Mesenchymal stem cell (in vitro differentiated cells and primary cell): ENCODE data around the gene MACROD2.

Experiments
- DNase-seq: peaks from one replicate; pipeline ENCODE4 v3.0.0-alpha.2; 2013
- H2AFZ ChIP-seq: one replicate; pipeline ENCODE4 v1.6.1; 2013; ENCODE audit warnings: low read depth, mild to moderate bottlenecking, control low read depth, inconsistent platforms, low read length, moderate library complexity
- H2AK5ac ChIP-seq: 2 replicates; pipeline ENCODE4 v1.6.1; 2013; ENCODE audit warnings: low read length, moderate library complexity, mild to moderate bottlenecking, inconsistent platforms; ENCODE audit not compliant: severe bottlenecking
- H2BK120ac ChIP-seq: one replicate; pipeline ENCODE4 v1.6.1; 2013; ENCODE audit warnings: low read depth, mild to moderate bottlenecking, inconsistent platforms, low read length, moderate library complexity
- H2BK12ac ChIP-seq, 2 experiments: one replicate each; pipeline ENCODE4 v1.6.1; 2013; ENCODE audit warnings: inconsistent platforms in 2 of 2, low read length in 2 of 2, mild to moderate bottlenecking in 2 of 2, moderate library complexity in 2 of 2, control low read depth in 1 of 2
- H2BK15ac ChIP-seq: one replicate; pipeline ENCODE4 v1.6.1; 2013; ENCODE audit warnings: mild to moderate bottlenecking, low read depth, inconsistent platforms; ENCODE audit not compliant: poor library complexity, severe bottlenecking
- H2BK5ac ChIP-seq: 2 replicates; pipeline ENCODE4 v1.6.1; 2013; ENCODE audit warnings: low read depth, mild to moderate bottlenecking, low read length, control low read depth, inconsistent platforms; ENCODE audit not compliant: poor library complexity, severe bottlenecking
- H3K14ac ChIP-seq, 2 experiments: one replicate each; pipeline ENCODE4 v1.6.1; 2013; ENCODE audit warnings: inconsistent platforms in 2 of 2, low read length in 2 of 2, control low read depth in 1 of 2, mild to moderate bottlenecking in 1 of 2, moderate library complexity in 1 of 2
- H3K18ac ChIP-seq, 2 experiments: one replicate each; pipeline ENCODE4 v1.6.1; 2013; ENCODE audit warnings: inconsistent platforms in 2 of 2, low read length in 2 of 2, control low read depth in 1 of 2, low read depth in 1 of 2, mild to moderate bottlenecking in 1 of 2
- H3K23ac ChIP-seq, 2 experiments: one replicate each; pipeline ENCODE4 v1.6.1; 2013; ENCODE audit warnings: inconsistent platforms in 2 of 2, low read length in 2 of 2, mild to moderate bottlenecking in 2 of 2, moderate library complexity in 2 of 2, control low read depth in 1 of 2
- H3K27ac ChIP-seq: 2 replicates; pipeline ENCODE4 v1.5.1; 2013; ENCODE audit warnings: mild to moderate bottlenecking, moderate library complexity, low read length, control low read depth, inconsistent platforms; ENCODE audit not compliant: poor library complexity, severe bottlenecking
- H3K27me3 ChIP-seq, 2 experiments: 2 replicates each; pipeline versions ENCODE4 v1.6.1 to v1.7.0; 2013; ENCODE audit warnings: low read length in 2 of 2, mild to moderate bottlenecking in 2 of 2, moderate library complexity in 2 of 2, control low read depth in 1 of 2, inconsistent platforms in 1 of 2; ENCODE audit not compliant: control insufficient read depth in 1 of 2, insufficient read depth in 1 of 2
- H3K36me3 ChIP-seq, 2 experiments: 2 replicates each; pipeline versions ENCODE4 v1.6.1 to v1.7.0; 2013; ENCODE audit warnings: low read length in 2 of 2, control low read depth in 1 of 2, inconsistent platforms in 1 of 2, low read depth in 1 of 2, mild to moderate bottlenecking in 1 of 2; ENCODE audit not compliant: insufficient read depth in 2 of 2, control insufficient read depth in 1 of 2
- H3K4ac ChIP-seq, 2 experiments: one replicate each; pipeline ENCODE4 v1.6.1; 2013; ENCODE audit warnings: inconsistent platforms in 2 of 2, low read length in 2 of 2, mild to moderate bottlenecking in 2 of 2, moderate library complexity in 2 of 2, control low read depth in 1 of 2, low read depth in 1 of 2
- H3K4me1 ChIP-seq: 2 replicates; pipeline ENCODE4 v1.6.1; 2013; ENCODE audit warnings: low read depth, low read length, control low read depth; ENCODE audit not compliant: control insufficient read depth, insufficient read depth
- H3K4me2 ChIP-seq: 2 replicates; pipeline ENCODE4 v1.6.1; 2013; ENCODE audit warnings: low read length, mild to moderate bottlenecking, inconsistent platforms; ENCODE audit not compliant: poor library complexity, severe bottlenecking
- H3K4me3 ChIP-seq, 2 experiments: 2 replicates each; pipeline versions ENCODE4 v1.5.1 to v1.7.0; 2013; ENCODE audit warnings: low read length in 2 of 2, mild to moderate bottlenecking in 2 of 2, control low read depth in 1 of 2, low read depth in 1 of 2; ENCODE audit not compliant: insufficient read depth in 1 of 2
- H3K79me1 ChIP-seq: replicated peaks from 2 replicates; pipeline ENCODE4 v1.6.1; 2013; ENCODE audit warnings: mild to moderate bottlenecking, control low read depth, low read length, inconsistent platforms; ENCODE audit not compliant: poor library complexity, severe bottlenecking
- H3K9ac ChIP-seq: 2 replicates; pipeline ENCODE4 v1.7.0; 2013; ENCODE audit warnings: mild to moderate bottlenecking, low read length, moderate library complexity
- H3K9me3 ChIP-seq: 2 replicates; pipeline ENCODE4 v1.7.0; 2013; ENCODE audit warnings: mild to moderate bottlenecking, low read length; ENCODE audit not compliant: control insufficient read depth
- H4K8ac ChIP-seq: one replicate; pipeline ENCODE4 v1.6.1; 2013; ENCODE audit warnings: inconsistent platforms, mild to moderate bottlenecking, low read length, moderate library complexity
- H4K91ac ChIP-seq: one replicate; pipeline ENCODE4 v1.6.1; 2013; ENCODE audit warnings: mild to moderate bottlenecking, low read length, inconsistent platforms
- WGBS: methylation state at CpG from one replicate; pipeline ENCODE4 v1.1.7; 2013; ENCODE audit warnings: mixed read lengths; 5-methylcytosine and 5-hydroxymethylcytosine counted together

Gene MACROD2

GRCh38 chr20:14525426-14525825, 530.1 kb downstream of the MACROD2 start:
- Histone ChIP-seq H3K4ac (no peak overlapping the region), H3K18ac (no peak overlapping the region), H3K36me3 (no peaks in the 10 kb centered on the region), H3K4me1 (no peaks in the 10 kb centered on the region), H3K4me2 (no peak overlapping the region), H3K79me1 (no peaks in the 10 kb centered on the region), H2AK5ac (no peak overlapping the region), H2BK12ac (no peak overlapping the region), H3K23ac (no peak overlapping the region), H2BK5ac (no peak overlapping the region), H3K27ac (no peak overlapping the region), H3K14ac (no peak overlapping the region), H4K8ac (no peak overlapping the region), H2BK120ac (no peak overlapping the region), H2BK15ac (no peak overlapping the region), H3K27me3 (no peaks in the 10 kb centered on the region), H3K9ac (no peak overlapping the region), H2AFZ (no peak overlapping the region), H3K4me3 (no peak overlapping the region), H3K9me3 (no peaks in the 10 kb centered on the region), H4K91ac (no peak overlapping the region)
- DNase-seq = no peak
- 83% methylated on average over 1 of the region's 1 CpG for WGBS

- Histone ChIP-seq H3K14ac (no peak overlapping the region), H2BK120ac (no peak overlapping the region), H3K36me3 (no peaks in the 10 kb centered on the region), H3K79me1 (no peaks in the 10 kb centered on the region), H3K4me3 (no peak overlapping the region), H3K4ac (no peak overlapping the region), H3K23ac (no peak overlapping the region), H3K27me3 (no peaks in the 10 kb centered on the region), H2BK5ac (no peak overlapping the region), H2BK15ac (no peak overlapping the region), H4K8ac (no peak overlapping the region), H3K4me1 (no peaks in the 10 kb centered on the region), H4K91ac (no peak overlapping the region), H2AK5ac (no peak overlapping the region), H3K18ac (no peak overlapping the region), H2AFZ (no peak overlapping the region), H3K9me3 (no peaks in the 10 kb centered on the region), H3K27ac (no peak overlapping the region), H3K4me2 (no peak overlapping the region), H3K9ac (no peak overlapping the region), H2BK12ac (no peak overlapping the region)
- 93% methylated on average over 12 of the region's 12 CpGs for WGBS
- no peak for DNase-seq
Observed at GRCh38 chr20:14526891-14527290, 531.6 kb downstream of the MACROD2 start.

GRCh38 chr20:14531786-14532185, 536.5 kb downstream of the MACROD2 start:
- Histone ChIP-seq H2BK120ac (no peak overlapping the region), H4K91ac (no peak overlapping the region), H3K79me1 (no peaks in the 10 kb centered on the region), H3K18ac (no peak overlapping the region), H2AK5ac (no peak overlapping the region), H3K4me1 (no peaks in the 10 kb centered on the region), H4K8ac (no peak overlapping the region), H2AFZ (no peak overlapping the region), H3K4ac (no peak overlapping the region), H2BK5ac (no peak overlapping the region), H3K4me2 (no peak overlapping the region), H3K23ac (no peak overlapping the region), H3K4me3 (no peak overlapping the region), H3K27me3 (no peaks in the 10 kb centered on the region), H3K9ac (no peak overlapping the region), H3K27ac (no peak overlapping the region), H3K36me3 (no peaks in the 10 kb centered on the region), H2BK12ac (no peak overlapping the region), H3K14ac (no peak overlapping the region), H3K9me3 (no peaks in the 10 kb centered on the region), H2BK15ac (no peak overlapping the region)
- 92% methylated on average over 3 of the region's 5 CpGs for WGBS
- DNase-seq = no peak

GRCh38 chr20:14536738-14537137, 541.4 kb downstream of the MACROD2 start:
- Histone ChIP-seq H3K9me3 (no peaks in the 10 kb centered on the region), H4K91ac (no peak overlapping the region), H3K4me3 (no peak overlapping the region), H3K23ac (no peak overlapping the region), H3K79me1 (no peaks in the 10 kb centered on the region), H2BK12ac (no peak overlapping the region), H2BK5ac (no peak overlapping the region), H3K14ac (no peak overlapping the region), H3K27me3 (no peaks in the 10 kb centered on the region), H2BK15ac (no peak overlapping the region), H3K9ac (no peak overlapping the region), H2AK5ac (no peak overlapping the region), H3K4ac (no peak overlapping the region), H3K18ac (no peak overlapping the region), H2BK120ac (no peak overlapping the region), H3K36me3 (no peaks in the 10 kb centered on the region), H3K27ac (no peak overlapping the region), H3K4me1 (no peaks in the 10 kb centered on the region), H4K8ac (no peak overlapping the region), H3K4me2 (no peak overlapping the region), H2AFZ (no peak overlapping the region)
- no CpG with 5 or more reads among the region's 1 CpG for WGBS
- no peak for DNase-seq
